ENCODE measurements around the gene ATP6V1G1.

DNA sequence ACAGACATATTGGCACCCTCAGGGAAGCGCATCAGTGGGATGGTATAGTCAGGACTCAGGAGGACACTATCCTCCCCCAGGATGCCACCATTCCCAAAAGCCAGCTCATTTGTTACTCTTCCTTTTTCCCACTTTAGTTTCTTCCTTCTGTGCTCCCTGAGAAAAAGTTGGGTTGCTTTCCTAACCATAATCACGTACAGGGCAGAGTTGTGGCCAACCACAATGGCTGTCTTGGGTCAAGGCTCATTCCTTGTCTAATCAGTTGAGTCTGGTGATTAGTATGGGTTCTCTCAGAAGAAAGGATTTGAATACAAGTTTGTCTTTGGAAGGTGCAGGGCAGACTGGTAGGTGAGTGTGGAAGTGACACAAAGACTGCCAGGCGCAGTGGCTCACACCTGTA is 26.6 kb upstream of the ATP6V1G1 start:
- TF ChIP-seq SIN3A (IDR thresholded peaks at IDR 0.05; ENCODE audit: borderline replicate concordance, insufficient read depth, low read length) = no peak
- TF ChIP-seq POLR2AphosphoS5 (IDR thresholded peaks at IDR 0.05; ENCODE audit: low read depth, low read length) = no peak
- no peak for TF ChIP-seq TAF1 (IDR thresholded peaks at IDR 0.05; ENCODE audit: borderline replicate concordance, insufficient read depth, low read length)
